DOHH2 (cell line): ENCODE measurements around the gene TNFAIP2.
A peak's percentile ranks its signal among the peaks of the same experiment; 100 is the strongest.

Source experiments
- H3F3A ChIP-seq: fragments of 200-600 bp; sonication (generic), shearing (Covaris generic); 2 replicates; pipeline ENCODE4 v1.6.0; 2016; ENCODE audit warnings: antibody characterized with exemption, mild to moderate bottlenecking; ENCODE audit not compliant: control insufficient read depth, insufficient read depth
- H3K27ac ChIP-seq: fragments of 200-600 bp; sonication (generic); 2 replicates; pipeline ENCODE4 v1.5.1; 2014; ENCODE audit warnings: low read depth, mild to moderate bottlenecking, low read length, moderate library complexity
- H3K27me3 ChIP-seq: fragments of 200-600 bp; sonication (generic); 2 replicates; pipeline ENCODE4 v1.6.1; 2014; ENCODE audit warnings: mild to moderate bottlenecking, low read length, mixed read lengths; ENCODE audit not compliant: control insufficient read depth
- H3K36me3 ChIP-seq: fragments of 200-600 bp; sonication (generic); 2 replicates; pipeline ENCODE4 v1.6.1; 2014; ENCODE audit warnings: mild to moderate bottlenecking, low read length, moderate library complexity, mixed read lengths; ENCODE audit not compliant: control insufficient read depth
- H3K4me1 ChIP-seq: fragments of 200-600 bp; sonication (generic); 2 replicates; pipeline ENCODE4 v1.6.1; 2014; ENCODE audit warnings: mild to moderate bottlenecking, low read length, mixed read lengths; ENCODE audit not compliant: control insufficient read depth
- H3K4me2 ChIP-seq: fragments of 200-600 bp; sonication (generic); 2 replicates; pipeline ENCODE4 v1.6.0; 2014; ENCODE audit warnings: mild to moderate bottlenecking, low read length, moderate library complexity
- H3K4me3 ChIP-seq: fragments of 200-600 bp; sonication (generic); 2 replicates; pipeline ENCODE4 v1.5.1; 2014; ENCODE audit warnings: mild to moderate bottlenecking, low read length, mixed read lengths
- H3K79me2 ChIP-seq: fragments of 200-600 bp; sonication (generic); 2 replicates; pipeline ENCODE4 v1.6.1; 2014; ENCODE audit warnings: mild to moderate bottlenecking, low read length, mixed read lengths; ENCODE audit not compliant: control insufficient read depth
- H3K9me2 ChIP-seq: fragments of 200-600 bp; sonication (generic); replicated peaks from 2 replicates; pipeline ENCODE4 v1.6.1; 2014; ENCODE audit warnings: mild to moderate bottlenecking, low read length, mixed read lengths; ENCODE audit not compliant: control insufficient read depth
- H3K9me3 ChIP-seq: fragments of 200-600 bp; sonication (generic); 2 replicates; pipeline ENCODE4 v1.6.1; 2014; ENCODE audit warnings: antibody characterized with exemption, low read length, mixed read lengths; ENCODE audit not compliant: control insufficient read depth, insufficient read depth
- H4K20me1 ChIP-seq: fragments of 200-600 bp; sonication (generic); 2 replicates; pipeline ENCODE4 v1.6.0; 2014; ENCODE audit warnings: low read depth, mild to moderate bottlenecking, antibody characterized with exemption, low read length, moderate library complexity; ENCODE audit not compliant: control insufficient read depth, insufficient read depth
- CTCF ChIP-seq: fragments of 200-600 bp; sonication (generic); IDR thresholded peaks from one replicate; pipeline ENCODE4 v1.5.1; 2014; ENCODE audit warnings: antibody characterized with exemption, mild to moderate bottlenecking, low read depth, low read length; ENCODE audit not compliant: poor library complexity, severe bottlenecking
- EZH2phosphoT487 ChIP-seq: fragments of 200-600 bp; sonication (generic); IDR thresholded peaks from 2 replicates; pipeline ENCODE4 v1.6.1; 2017; ENCODE audit warnings: borderline replicate concordance, mild to moderate bottlenecking, antibody characterized with exemption, low read length, moderate library complexity, mixed read lengths

The TNFAIP2 gene

GRCh38 chr14:103105580-103106150 lies 17.6 kb upstream of the TNFAIP2 start:
- TF ChIP-seq CTCF: peak; percentile 43
- no peak for TF ChIP-seq EZH2phosphoT487
- Histone ChIP-seq H3K27ac (peak overlapping the region; percentile 59), H3F3A (peaks cover 5% of the 10 kb centered on the region), H3K4me1 (peaks cover 63% of the 10 kb centered on the region), H3K79me2 (no peaks in the 10 kb centered on the region), H3K9me2 (no peaks in the 10 kb centered on the region), H3K36me3 (no peaks in the 10 kb centered on the region), H3K9me3 (no peaks in the 10 kb centered on the region), H3K27me3 (peaks cover 10% of the 10 kb centered on the region), H3K4me2 (peak overlapping the region; percentile 53), H3K4me3 (peak overlapping the region; percentile 18), H4K20me1 (no peaks in the 10 kb centered on the region)

- Histone ChIP-seq H3K4me2 (no peak overlapping the region), H3K9me2 (no peaks in the 10 kb centered on the region), H3K36me3 (no peaks in the 10 kb centered on the region), H3F3A (peaks cover 5% of the 10 kb centered on the region), H3K4me3 (no peak overlapping the region), H3K4me1 (peaks cover 73% of the 10 kb centered on the region), H3K9me3 (no peaks in the 10 kb centered on the region), H3K79me2 (no peaks in the 10 kb centered on the region), H3K27ac (no peak overlapping the region), H3K27me3 (peaks cover 10% of the 10 kb centered on the region), H4K20me1 (no peaks in the 10 kb centered on the region)
- no peak for TF ChIP-seq EZH2phosphoT487
- TF ChIP-seq CTCF: no peak
Observed at GRCh38 chr14:103107455-103107854, 15.8 kb upstream of the TNFAIP2 start.

- Histone ChIP-seq H3K36me3 (no peaks in the 10 kb centered on the region), H3K4me2 (peak overlapping the region; percentile 73), H3K27me3 (peaks cover 10% of the 10 kb centered on the region), H3F3A (peaks cover 5% of the 10 kb centered on the region), H3K9me3 (no peaks in the 10 kb centered on the region), H3K4me3 (peak overlapping the region; percentile 57), H4K20me1 (no peaks in the 10 kb centered on the region), H3K79me2 (no peaks in the 10 kb centered on the region), H3K4me1 (peaks cover 80% of the 10 kb centered on the region), H3K27ac (peak overlapping the region; percentile 73), H3K9me2 (no peaks in the 10 kb centered on the region)
- TF ChIP-seq CTCF (no peak), EZH2phosphoT487 (no peak)
Observed at GRCh38 chr14:103107941-103108748, 15.1 kb upstream of the TNFAIP2 start.
